Measurements from ENCODE around the gene GDPD5.
A peak's percentile ranks its signal among the peaks of the same experiment; 100 is the strongest.

The GDPD5 gene

GRCh38 chr11:75428281-75428724, 97.4 kb downstream of the GDPD5 start:
- Histone ChIP-seq H3K4me3 (peak overlapping the region; percentile 34 to 66 (median 42); a peak in 16 of 20 replicates), H3K9me3 (replicated peaks in 1 of 11) (peaks cover 0 to 16% (median 6%) of the 10 kb centered on the region in 11 experiments; a peak in 13 of 22 replicates), H3K36me3 (peaks cover 1 to 16% (median 10%) of the 10 kb centered on the region in 11 experiments; a peak in 21 of 22 replicates), H3K9ac (peak overlapping the region in 2 of 11 experiments; percentile 38 to 46; a peak in 1 of 22 replicates), H3K4me1 (peaks cover 5 to 27% (median 16%) of the 10 kb centered on the region in 10 experiments; a peak in 13 of 20 replicates), H3K27ac (no peak overlapping the region), H3K27me3 (peaks cover 60 to 67% (median 65%) of the 10 kb centered on the region in 11 experiments), H4K20me1 (peaks cover 0 to 45% (median 8%) of the 10 kb centered on the region in 11 experiments; a peak in 12 of 22 replicates), H3K4me2 (peak overlapping the region; percentile 24 to 87 (median 65); a peak in 19 of 22 replicates)
- no peak for TF ChIP-seq Cebpa-rat (IDR thresholded peaks at IDR 0.05)

GRCh38 chr11:75427181-75427580, 98.6 kb downstream of the GDPD5 start:
- no peak overlapping the region for H3K4me3 ChIP-seq
- H3K9ac ChIP-seq = no peak overlapping the region
- H3K4me1 ChIP-seq = peaks cover under 1 to 27% (median 16%) of the 10 kb centered on the region in 10 experiments; a peak in 13 of 20 replicates
- no peak overlapping the region for H3K27ac ChIP-seq
- H3K9me3 ChIP-seq (replicated peaks in 1 of 11) = peaks cover 0 to 16% (median 6%) of the 10 kb centered on the region in 11 experiments; a peak in 13 of 22 replicates
- peaks cover 49 to 56% (median 54%) of the 10 kb centered on the region in 11 experiments for H3K27me3 ChIP-seq
- H3K4me2 ChIP-seq = no peak overlapping the region
- no peak for TF ChIP-seq Cebpa-rat (IDR thresholded peaks at IDR 0.05)
- peaks cover 0 to 48% (median 12%) of the 10 kb centered on the region in 11 experiments; a peak in 13 of 22 replicates for H4K20me1 ChIP-seq
- peaks cover 12 to 28% (median 21%) of the 10 kb centered on the region in 11 experiments; a peak in 21 of 22 replicates for H3K36me3 ChIP-seq

- H3K9me3 ChIP-seq (replicated peaks in 1 of 11) = peaks cover 0 to 16% (median 6%) of the 10 kb centered on the region in 11 experiments; a peak in 13 of 22 replicates
- H3K4me1 ChIP-seq = peaks cover 0 to 27% (median 16%) of the 10 kb centered on the region in 10 experiments; a peak in 11 of 20 replicates
- H4K20me1 ChIP-seq = peaks cover 2 to 51% (median 15%) of the 10 kb centered on the region in 11 experiments; a peak in 13 of 22 replicates
- no peak overlapping the region for H3K27ac ChIP-seq
- TF ChIP-seq Cebpa-rat (IDR thresholded peaks at IDR 0.05) = no peak
- H3K4me2 ChIP-seq = no peak overlapping the region
- H3K9ac ChIP-seq = no peak overlapping the region
- peaks cover 17 to 32% (median 25%) of the 10 kb centered on the region in 11 experiments; a peak in 21 of 22 replicates for H3K36me3 ChIP-seq
- no peak overlapping the region for H3K4me3 ChIP-seq
- H3K27me3 ChIP-seq = peaks cover 45 to 51% (median 49%) of the 10 kb centered on the region in 11 experiments
These were observed 99.0 kb downstream of the GDPD5 start for GRCh38 chr11:75426720-75427086.

- Histone ChIP-seq H3K27ac (no peak overlapping the region), H3K4me3 (no peak overlapping the region), H3K4me2 (no peak overlapping the region)
These were observed 100.3 kb downstream of the GDPD5 start for GRCh38 chr11:75425422-75425821.

GRCh38 chr11:75424396-75424795, 101.3 kb downstream of the GDPD5 start:
- Histone ChIP-seq H3K36me3 (peaks cover 29 to 55% (median 44%) of the 10 kb centered on the region in 11 experiments; a peak in 21 of 22 replicates), H3K4me3 (no peak overlapping the region), H3K9ac (no peak overlapping the region), H3K27me3 (peaks cover 24 to 28% (median 26%) of the 10 kb centered on the region in 11 experiments), H4K20me1 (peaks cover 15 to 60% (median 35%) of the 10 kb centered on the region in 11 experiments; a peak in 18 of 22 replicates), H3K4me2 (peak overlapping the region in 2 of 11 experiments; percentile 3 to 14; a peak in 1 of 22 replicates), H3K9me3 (replicated peaks in 1 of 11) (peaks cover 0 to 11% (median 2%) of the 10 kb centered on the region in 11 experiments; a peak in 12 of 22 replicates), H3K4me1 (peaks cover 0 to 15% (median 7%) of the 10 kb centered on the region in 10 experiments; a peak in 11 of 20 replicates), H3K27ac (no peak overlapping the region)
- TF ChIP-seq Cebpa-rat (IDR thresholded peaks at IDR 0.05) = no peak

More at GRCh38 chr11:75425422-75425821, 100.3 kb downstream of the GDPD5 start:
- no peak for TF ChIP-seq Cebpa-rat (IDR thresholded peaks at IDR 0.05)
- H3K9ac ChIP-seq = no peak overlapping the region
- H3K9me3 ChIP-seq (replicated peaks in 1 of 11) = peaks cover 0 to 16% (median 6%) of the 10 kb centered on the region in 11 experiments; a peak in 13 of 22 replicates
- peaks cover 11 to 52% (median 28%) of the 10 kb centered on the region in 11 experiments; a peak in 18 of 22 replicates for H4K20me1 ChIP-seq
- H3K27me3 ChIP-seq = peaks cover 32 to 38% (median 36%) of the 10 kb centered on the region in 11 experiments
- H3K4me1 ChIP-seq = peaks cover 0 to 22% (median 11%) of the 10 kb centered on the region in 10 experiments; a peak in 11 of 20 replicates
- peaks cover 24 to 45% (median 38%) of the 10 kb centered on the region in 11 experiments; a peak in 21 of 22 replicates for H3K36me3 ChIP-seq

- H3K4me2 ChIP-seq = no peak overlapping the region
- peaks cover 0 to 10% (median 7%) of the 10 kb centered on the region in 10 experiments; a peak in 10 of 20 replicates for H3K4me1 ChIP-seq
- H4K20me1 ChIP-seq = peaks cover 15 to 62% (median 37%) of the 10 kb centered on the region in 11 experiments; a peak in 18 of 22 replicates
- peaks cover 32 to 62% (median 46%) of the 10 kb centered on the region in 11 experiments for H3K36me3 ChIP-seq
- peaks cover 17 to 21% (median 20%) of the 10 kb centered on the region in 11 experiments for H3K27me3 ChIP-seq
- H3K27ac ChIP-seq = no peak overlapping the region
- TF ChIP-seq Cebpa-rat (IDR thresholded peaks at IDR 0.05) = no peak
- H3K9ac ChIP-seq = no peak overlapping the region
- H3K4me3 ChIP-seq = no peak overlapping the region
- H3K9me3 ChIP-seq (replicated peaks in 1 of 11) = peaks cover 0 to 7% (median 0%) of the 10 kb centered on the region in 11 experiments; a peak in 2 of 22 replicates
These were observed 102.0 kb downstream of the GDPD5 start for GRCh38 chr11:75423721-75424120.

GRCh38 chr11:75422248-75423231, 103.2 kb downstream of the GDPD5 start:
- H3K9ac ChIP-seq = no peak overlapping the region
- H3K4me1 ChIP-seq = peaks cover 0 to 18% (median 7%) of the 10 kb centered on the region in 10 experiments; a peak in 9 of 20 replicates
- peaks cover 35 to 72% (median 58%) of the 10 kb centered on the region in 11 experiments for H3K36me3 ChIP-seq
- TF ChIP-seq Cebpa-rat (IDR thresholded peaks at IDR 0.05) = no peak
- peaks cover 5 to 9% (median 8%) of the 10 kb centered on the region in 11 experiments for H3K27me3 ChIP-seq
- no peaks in the 10 kb centered on the region for H3K9me3 ChIP-seq (replicated peaks in 1 of 11)
- H4K20me1 ChIP-seq = peaks cover 22 to 69% (median 47%) of the 10 kb centered on the region in 11 experiments; a peak in 18 of 22 replicates
- no peak overlapping the region for H3K4me2 ChIP-seq
- no peak overlapping the region for H3K4me3 ChIP-seq
- H3K27ac ChIP-seq = no peak overlapping the region

GRCh38 chr11:75421902-75422247, 103.9 kb downstream of the GDPD5 start:
- no peak overlapping the region for H3K4me3 ChIP-seq
- no peak for TF ChIP-seq Cebpa-rat (IDR thresholded peaks at IDR 0.05)
- peaks cover 25 to 71% (median 52%) of the 10 kb centered on the region in 11 experiments; a peak in 18 of 22 replicates for H4K20me1 ChIP-seq
- H3K4me2 ChIP-seq = no peak overlapping the region
- H3K36me3 ChIP-seq = peaks cover 40 to 79% (median 64%) of the 10 kb centered on the region in 11 experiments
- peaks cover 0 to 19% (median 7%) of the 10 kb centered on the region in 10 experiments; a peak in 9 of 20 replicates for H3K4me1 ChIP-seq
- no peak overlapping the region for H3K9ac ChIP-seq
- H3K27me3 ChIP-seq = peaks cover 0 to 3% (median 1%) of the 10 kb centered on the region in 11 experiments; a peak in 8 of 22 replicates
- H3K9me3 ChIP-seq (replicated peaks in 1 of 11) = no peaks in the 10 kb centered on the region
- H3K27ac ChIP-seq = no peak overlapping the region
